22Rv1 (cell line): ENCODE results near the gene OSGEPL1.
A peak's percentile ranks its signal among the peaks of the same experiment; 100 is the strongest.

Experiments used
- H3K27ac ChIP-seq: fragments of 450-650 bp; 2 replicates; pipeline ENCODE4 v1.5.1; 2017
- ZFX ChIP-seq: fragments of 450-650 bp; IDR thresholded peaks from 2 replicates; pipeline ENCODE4 v1.6.1; 2017; ENCODE audit warnings: antibody characterized with exemption, borderline replicate concordance
- TF ChIP-seq, protein P1 (sequence below): fragments of 450-650 bp; IDR thresholded peaks from 2 replicates; pipeline ENCODE4 v1.5.1; 2017; ENCODE audit warnings: mild to moderate bottlenecking

OSGEPL1 gene

DNA sequence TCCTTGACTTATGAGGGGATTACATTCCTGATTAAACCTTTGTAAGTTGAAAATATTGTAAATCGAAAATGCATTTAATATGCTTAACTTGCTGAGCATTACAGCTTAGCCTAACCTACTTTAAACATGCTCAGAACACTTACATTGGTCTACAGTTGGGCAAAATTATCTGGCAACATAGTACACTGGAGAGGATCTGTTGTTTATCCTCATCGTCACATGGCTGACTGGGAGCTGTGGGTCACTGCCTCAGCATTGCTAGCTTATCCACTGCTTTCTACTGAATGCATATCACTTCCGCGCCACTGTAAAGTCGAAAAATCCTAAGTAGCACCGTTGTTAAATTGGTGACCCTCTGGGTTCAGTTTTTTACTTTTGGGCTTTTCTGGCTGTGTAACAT is 35.3 kb upstream of the OSGEPL1 start:
- TF ChIP-seq, protein P1, sequence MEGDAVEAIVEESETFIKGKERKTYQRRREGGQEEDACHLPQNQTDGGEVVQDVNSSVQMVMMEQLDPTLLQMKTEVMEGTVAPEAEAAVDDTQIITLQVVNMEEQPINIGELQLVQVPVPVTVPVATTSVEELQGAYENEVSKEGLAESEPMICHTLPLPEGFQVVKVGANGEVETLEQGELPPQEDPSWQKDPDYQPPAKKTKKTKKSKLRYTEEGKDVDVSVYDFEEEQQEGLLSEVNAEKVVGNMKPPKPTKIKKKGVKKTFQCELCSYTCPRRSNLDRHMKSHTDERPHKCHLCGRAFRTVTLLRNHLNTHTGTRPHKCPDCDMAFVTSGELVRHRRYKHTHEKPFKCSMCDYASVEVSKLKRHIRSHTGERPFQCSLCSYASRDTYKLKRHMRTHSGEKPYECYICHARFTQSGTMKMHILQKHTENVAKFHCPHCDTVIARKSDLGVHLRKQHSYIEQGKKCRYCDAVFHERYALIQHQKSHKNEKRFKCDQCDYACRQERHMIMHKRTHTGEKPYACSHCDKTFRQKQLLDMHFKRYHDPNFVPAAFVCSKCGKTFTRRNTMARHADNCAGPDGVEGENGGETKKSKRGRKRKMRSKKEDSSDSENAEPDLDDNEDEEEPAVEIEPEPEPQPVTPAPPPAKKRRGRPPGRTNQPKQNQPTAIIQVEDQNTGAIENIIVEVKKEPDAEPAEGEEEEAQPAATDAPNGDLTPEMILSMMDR: no peak
- TF ChIP-seq ZFX: no peak
- no peak overlapping the region for H3K27ac ChIP-seq

DNA sequence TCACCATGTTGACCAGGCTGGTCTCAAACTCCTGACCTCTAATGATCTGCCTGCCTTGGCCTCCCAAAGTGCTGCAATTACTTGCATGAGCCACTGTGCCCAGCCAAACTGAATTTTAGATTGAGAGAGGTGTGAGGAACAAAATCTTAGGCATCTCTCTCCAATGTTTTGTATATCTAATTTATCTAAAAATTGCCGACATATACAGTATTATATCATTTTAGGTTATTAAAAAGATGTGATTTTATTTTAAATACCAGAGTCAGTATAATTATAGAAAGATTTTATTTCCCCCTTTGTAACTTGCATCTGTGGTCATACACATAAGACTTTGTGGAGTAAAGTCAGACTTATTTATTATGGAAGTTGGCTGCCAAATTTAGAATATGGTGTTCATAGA is 31.7 kb upstream of the OSGEPL1 start:
- H3K27ac ChIP-seq: no peak overlapping the region
- TF ChIP-seq ZFX: no peak

DNA sequence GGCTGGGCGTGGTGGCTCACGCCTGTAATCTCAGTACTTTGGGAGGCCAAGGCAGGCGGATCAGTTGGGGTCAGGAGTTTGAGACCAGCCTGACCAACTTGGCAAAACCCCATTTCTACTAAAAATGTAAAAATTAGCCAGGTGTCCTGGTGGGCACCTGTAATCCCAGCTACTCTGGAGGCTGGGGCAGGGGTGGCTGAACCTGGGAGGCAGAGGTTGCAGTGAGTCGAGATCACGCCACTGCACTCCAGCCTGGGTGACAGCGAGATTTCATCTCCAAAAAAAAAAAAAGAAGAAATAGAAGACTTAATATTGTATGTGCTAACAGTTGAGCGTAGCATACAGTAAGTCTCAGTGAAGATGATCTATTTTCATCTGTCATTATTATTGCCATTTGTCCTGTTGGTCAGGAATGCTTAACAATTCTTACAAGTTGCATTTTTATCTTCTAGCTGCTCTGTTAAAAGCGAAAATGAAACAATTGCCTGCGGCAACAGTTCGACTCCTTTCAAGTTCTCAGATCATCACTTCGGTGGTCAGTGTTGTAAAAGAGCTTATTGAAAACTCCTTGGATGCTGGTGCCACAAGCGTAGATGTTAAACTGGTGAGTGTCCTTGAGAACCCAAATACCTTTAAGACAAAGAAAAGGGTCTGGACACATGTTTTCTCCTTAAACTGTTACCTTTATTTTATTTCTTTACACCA is 28.9 kb upstream of the OSGEPL1 start:
- TF ChIP-seq, protein P1: no peak
- H3K27ac ChIP-seq: no peak overlapping the region

DNA sequence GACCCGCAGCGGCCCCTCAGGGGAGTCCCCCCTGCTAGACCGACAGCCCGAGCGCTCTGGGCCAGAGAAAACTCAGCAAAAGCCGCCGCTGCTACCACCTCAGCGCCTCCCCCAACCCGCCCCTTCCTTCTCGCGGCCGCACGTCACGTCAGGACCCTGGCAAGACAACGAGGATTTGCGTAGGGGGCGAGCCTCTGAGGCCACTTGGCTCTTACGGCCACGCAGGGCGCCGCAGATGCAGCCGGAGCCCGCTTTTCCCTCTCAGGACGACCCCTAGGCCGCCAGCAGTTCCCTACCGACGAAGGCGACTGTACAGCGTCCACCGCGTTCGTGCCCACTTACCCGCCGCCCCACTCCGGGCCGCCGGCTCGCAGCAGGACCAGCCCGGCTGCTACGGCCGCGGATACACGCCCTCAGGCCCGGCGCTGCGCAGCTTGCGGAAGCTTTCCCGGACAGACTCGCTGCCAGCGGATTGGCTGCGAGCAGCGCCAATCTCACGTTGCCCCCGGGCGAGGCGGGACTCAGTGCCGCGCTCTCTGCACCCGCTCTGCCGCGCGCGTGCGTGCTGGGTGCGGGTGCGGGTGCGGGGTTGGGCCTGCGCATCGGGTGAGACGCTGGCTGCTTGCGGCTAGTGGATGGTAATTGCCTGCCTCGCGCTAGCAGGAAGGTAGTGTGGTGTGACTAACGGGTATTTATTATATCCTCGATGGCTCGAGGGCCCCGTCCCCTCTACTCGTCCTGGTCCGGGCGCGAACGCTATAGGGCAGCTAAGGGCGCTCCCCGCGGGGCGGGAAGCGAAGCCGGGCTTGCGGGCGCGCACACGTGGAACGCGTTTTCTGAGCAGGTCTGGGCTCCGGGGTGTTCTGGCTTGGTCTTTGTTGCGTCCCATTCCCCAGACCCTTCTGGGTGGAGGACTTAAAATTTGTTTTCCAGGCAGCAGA is 21.6 kb upstream of the OSGEPL1 start, which contains the start of the genes ORMDL1 and PMS1:
ORMDL1 (minus strand) TSS at position 413 of the 941 bp plus-strand sequence. CDS start 1,744 bp downstream, outside the sequence.
PMS1 (plus strand) TSS at position 524 of the 941 bp plus-strand sequence. CDS start 7,360 bp downstream, outside the sequence.
- TF ChIP-seq, protein P1: no peak
- no peak for TF ChIP-seq ZFX
- peak within 1 kb of the TSS; percentile 89 for H3K27ac ChIP-seq

DNA sequence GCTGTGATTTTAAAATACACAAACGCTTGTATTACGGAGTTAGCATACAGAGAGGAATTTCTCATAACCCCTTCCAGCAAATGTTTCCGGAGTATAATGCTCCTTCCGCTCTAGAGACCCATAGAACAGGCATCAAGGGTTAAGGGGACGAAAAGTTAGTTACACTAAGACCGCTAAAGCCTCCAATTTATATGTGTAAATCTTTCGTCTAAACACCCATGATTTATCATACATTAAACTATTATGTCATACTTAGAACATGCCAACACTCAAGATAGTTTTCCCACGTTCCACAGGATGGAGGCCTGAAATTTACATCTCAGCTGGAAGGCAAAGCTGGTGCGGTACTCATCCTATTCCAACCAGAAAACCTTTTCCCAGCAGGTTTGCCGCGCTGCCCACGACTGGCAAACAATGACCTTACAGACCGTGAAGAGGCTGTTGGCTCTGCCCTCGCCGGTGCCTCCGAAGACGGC is 20.9 kb upstream of the OSGEPL1 start:
- TF ChIP-seq, protein P1: no peak
- TF ChIP-seq ZFX: no peak
- peak overlapping the region; percentile 89 for H3K27ac ChIP-seq

DNA sequence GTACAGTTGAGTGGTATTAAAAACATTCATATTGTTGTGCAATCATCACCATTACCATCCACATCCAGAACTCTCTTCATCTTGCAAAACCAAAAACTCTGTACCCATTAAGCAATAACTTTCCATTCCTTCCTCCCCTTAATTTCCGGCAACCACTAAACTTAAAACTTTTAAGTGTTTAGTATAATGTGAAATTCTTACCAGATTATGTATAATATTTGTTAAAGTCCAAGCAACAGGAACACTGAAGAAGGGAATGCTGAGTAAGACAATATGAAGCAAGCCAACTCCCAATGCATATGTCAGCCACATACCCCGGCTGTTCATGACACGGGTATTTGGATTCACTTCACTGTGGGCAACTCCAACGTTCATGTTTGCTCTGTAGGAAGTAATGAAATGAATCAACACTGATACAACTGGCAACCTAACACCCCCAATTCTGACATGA is 19.7 kb upstream of the OSGEPL1 start:
- H3K27ac ChIP-seq: peak overlapping the region; percentile 89; the same call in 1 of the 2 replicates
- no peak for TF ChIP-seq ZFX
- TF ChIP-seq, protein P1: no peak

DNA sequence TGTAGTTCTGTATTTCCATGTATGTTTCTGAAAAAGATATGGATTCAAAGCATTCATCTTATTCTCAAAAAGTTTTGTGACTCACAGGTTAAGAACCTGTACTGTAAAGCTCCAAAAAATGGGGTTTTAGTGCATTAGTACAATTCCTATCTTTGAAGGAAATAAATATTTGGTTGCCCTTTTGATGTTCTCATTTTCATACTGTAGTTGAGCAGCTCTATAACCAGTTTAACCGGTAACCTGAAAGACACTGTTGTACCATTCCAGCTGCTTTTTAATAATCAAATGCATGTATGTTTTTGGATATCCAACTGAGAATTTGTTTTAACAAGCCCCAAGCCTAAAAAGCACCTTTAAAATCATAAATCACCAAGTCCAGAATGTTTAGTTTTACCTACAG is 9.6 kb upstream of the OSGEPL1 start:
- TF ChIP-seq, protein P1: no peak
- no peak for TF ChIP-seq ZFX
- H3K27ac ChIP-seq: no peak overlapping the region
